ENCODE measurements around the gene LGALS7. TPM values are rescaled to one million over a fixed set of nuclear protein-coding genes. Genes with fewer than 3 reads are reported as not detected.

Gene LGALS7
- polyA plus RNA-seq, 1 donor from 2014 or later = not detected

DNA sequence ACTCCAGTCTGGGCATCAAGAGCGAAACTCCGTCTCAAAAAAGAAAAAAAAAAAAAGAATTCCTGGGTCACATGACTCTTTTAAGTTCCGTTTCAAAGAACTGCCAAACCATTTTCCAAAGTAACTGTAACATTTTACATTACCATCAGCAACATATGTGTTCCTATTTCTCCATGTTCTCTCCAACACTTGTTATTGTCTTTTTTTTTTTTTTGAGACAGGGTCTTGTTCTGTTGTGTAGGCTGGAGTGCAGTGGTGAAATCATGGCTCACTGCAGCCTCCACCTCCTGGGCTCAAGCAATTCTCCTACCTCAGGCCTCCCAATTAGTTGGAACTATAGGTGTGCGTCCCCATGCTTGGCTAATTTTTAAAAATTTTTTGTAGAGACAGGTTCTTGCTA is 22.2 kb upstream of the LGALS7 start:
- Histone ChIP-seq H3K9me3 (ENCODE audit: low read length) (no peaks in the 10 kb centered on the region), H3K9ac (ENCODE audit: low read length) (no peak overlapping the region), H3K36me3 (ENCODE audit: insufficient read depth, low read length) (no peaks in the 10 kb centered on the region), H2AFZ (ENCODE audit: low read depth, low read length) (no peak overlapping the region), H3K27me3 (ENCODE audit: insufficient read depth, low read depth, low read length) (peaks cover 17% of the 10 kb centered on the region), H3K4me3 (ENCODE audit: low read length) (no peak overlapping the region), H3K4me2 (ENCODE audit: low read length) (no peak overlapping the region), H3K27ac (ENCODE audit: low read length) (no peak overlapping the region), H3K79me2 (replicated peaks; ENCODE audit: insufficient read depth, low read length) (no peaks in the 10 kb centered on the region), H3F3A (ENCODE audit: insufficient read depth, low read length, poor library complexity, severe bottlenecking) (no peaks in the 10 kb centered on the region), H4K20me1 (ENCODE audit: insufficient read depth) (no peaks in the 10 kb centered on the region), H3K9me2 (ENCODE audit: insufficient read depth, low read length) (no peaks in the 10 kb centered on the region)
- TF ChIP-seq SMC3 (conservative IDR thresholded peaks at IDR 0.05; ENCODE audit: poor library complexity) (no peak), POLR2AphosphoS5 (IDR thresholded peaks at IDR 0.05) (no peak), MXI1 (conservative IDR thresholded peaks at IDR 0.05; ENCODE audit: poor library complexity, severe bottlenecking) (no peak), EP300 (conservative IDR thresholded peaks at IDR 0.05; ENCODE audit: poor library complexity, severe bottlenecking) (no peak), RAD21 (conservative IDR thresholded peaks at IDR 0.05) (no peak), TAF1 (IDR thresholded peaks at IDR 0.05; ENCODE audit: low read depth) (no peak), EZH2 (IDR thresholded peaks at IDR 0.05; ENCODE audit: borderline replicate concordance, insufficient read depth, low read length, poor library complexity, severe bottlenecking) (no peak)
- TF ChIP-seq, protein P1, sequence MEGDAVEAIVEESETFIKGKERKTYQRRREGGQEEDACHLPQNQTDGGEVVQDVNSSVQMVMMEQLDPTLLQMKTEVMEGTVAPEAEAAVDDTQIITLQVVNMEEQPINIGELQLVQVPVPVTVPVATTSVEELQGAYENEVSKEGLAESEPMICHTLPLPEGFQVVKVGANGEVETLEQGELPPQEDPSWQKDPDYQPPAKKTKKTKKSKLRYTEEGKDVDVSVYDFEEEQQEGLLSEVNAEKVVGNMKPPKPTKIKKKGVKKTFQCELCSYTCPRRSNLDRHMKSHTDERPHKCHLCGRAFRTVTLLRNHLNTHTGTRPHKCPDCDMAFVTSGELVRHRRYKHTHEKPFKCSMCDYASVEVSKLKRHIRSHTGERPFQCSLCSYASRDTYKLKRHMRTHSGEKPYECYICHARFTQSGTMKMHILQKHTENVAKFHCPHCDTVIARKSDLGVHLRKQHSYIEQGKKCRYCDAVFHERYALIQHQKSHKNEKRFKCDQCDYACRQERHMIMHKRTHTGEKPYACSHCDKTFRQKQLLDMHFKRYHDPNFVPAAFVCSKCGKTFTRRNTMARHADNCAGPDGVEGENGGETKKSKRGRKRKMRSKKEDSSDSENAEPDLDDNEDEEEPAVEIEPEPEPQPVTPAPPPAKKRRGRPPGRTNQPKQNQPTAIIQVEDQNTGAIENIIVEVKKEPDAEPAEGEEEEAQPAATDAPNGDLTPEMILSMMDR (IDR thresholded peaks at IDR 0.05; ENCODE audit: poor library complexity, severe bottlenecking) = no peak
- TF ChIP-seq, protein P2, sequence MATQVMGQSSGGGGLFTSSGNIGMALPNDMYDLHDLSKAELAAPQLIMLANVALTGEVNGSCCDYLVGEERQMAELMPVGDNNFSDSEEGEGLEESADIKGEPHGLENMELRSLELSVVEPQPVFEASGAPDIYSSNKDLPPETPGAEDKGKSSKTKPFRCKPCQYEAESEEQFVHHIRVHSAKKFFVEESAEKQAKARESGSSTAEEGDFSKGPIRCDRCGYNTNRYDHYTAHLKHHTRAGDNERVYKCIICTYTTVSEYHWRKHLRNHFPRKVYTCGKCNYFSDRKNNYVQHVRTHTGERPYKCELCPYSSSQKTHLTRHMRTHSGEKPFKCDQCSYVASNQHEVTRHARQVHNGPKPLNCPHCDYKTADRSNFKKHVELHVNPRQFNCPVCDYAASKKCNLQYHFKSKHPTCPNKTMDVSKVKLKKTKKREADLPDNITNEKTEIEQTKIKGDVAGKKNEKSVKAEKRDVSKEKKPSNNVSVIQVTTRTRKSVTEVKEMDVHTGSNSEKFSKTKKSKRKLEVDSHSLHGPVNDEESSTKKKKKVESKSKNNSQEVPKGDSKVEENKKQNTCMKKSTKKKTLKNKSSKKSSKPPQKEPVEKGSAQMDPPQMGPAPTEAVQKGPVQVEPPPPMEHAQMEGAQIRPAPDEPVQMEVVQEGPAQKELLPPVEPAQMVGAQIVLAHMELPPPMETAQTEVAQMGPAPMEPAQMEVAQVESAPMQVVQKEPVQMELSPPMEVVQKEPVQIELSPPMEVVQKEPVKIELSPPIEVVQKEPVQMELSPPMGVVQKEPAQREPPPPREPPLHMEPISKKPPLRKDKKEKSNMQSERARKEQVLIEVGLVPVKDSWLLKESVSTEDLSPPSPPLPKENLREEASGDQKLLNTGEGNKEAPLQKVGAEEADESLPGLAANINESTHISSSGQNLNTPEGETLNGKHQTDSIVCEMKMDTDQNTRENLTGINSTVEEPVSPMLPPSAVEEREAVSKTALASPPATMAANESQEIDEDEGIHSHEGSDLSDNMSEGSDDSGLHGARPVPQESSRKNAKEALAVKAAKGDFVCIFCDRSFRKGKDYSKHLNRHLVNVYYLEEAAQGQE (IDR thresholded peaks at IDR 0.05; ENCODE audit: borderline replicate concordance) = no peak

DNA sequence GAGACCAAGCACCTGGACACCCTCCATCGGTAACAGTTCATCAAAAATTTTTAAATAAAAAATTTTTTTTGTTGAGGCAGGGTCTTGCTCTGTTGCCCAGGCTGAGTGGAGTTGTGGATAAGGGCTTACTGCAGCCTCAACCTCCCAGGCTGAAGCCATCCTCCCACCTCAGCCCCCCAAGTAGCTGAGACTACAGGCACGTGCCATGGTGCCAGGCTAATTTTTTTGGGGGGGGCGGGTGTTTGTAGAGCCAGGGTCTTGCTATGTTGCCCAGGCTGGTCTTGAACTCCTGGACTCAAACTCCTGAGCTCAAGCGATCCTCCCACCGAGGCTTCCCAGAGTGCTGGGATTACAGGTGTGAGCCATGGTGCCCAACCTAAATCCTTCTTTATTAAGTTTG is 20.4 kb upstream of the LGALS7 start:
- H3F3A ChIP-seq (ENCODE audit: insufficient read depth, low read length, poor library complexity, severe bottlenecking) = no peaks in the 10 kb centered on the region
- no peak overlapping the region for H3K9ac ChIP-seq (ENCODE audit: low read length)
- peaks cover 17% of the 10 kb centered on the region for H3K27me3 ChIP-seq (ENCODE audit: insufficient read depth, low read depth, low read length)
- H4K20me1 ChIP-seq (ENCODE audit: insufficient read depth) = no peaks in the 10 kb centered on the region
- no peaks in the 10 kb centered on the region for H3K9me3 ChIP-seq (ENCODE audit: low read length)
- no peak overlapping the region for H2AFZ ChIP-seq (ENCODE audit: low read depth, low read length)
- H3K36me3 ChIP-seq (ENCODE audit: insufficient read depth, low read length) = no peaks in the 10 kb centered on the region
- TF ChIP-seq, protein P1 (IDR thresholded peaks at IDR 0.05; ENCODE audit: poor library complexity, severe bottlenecking) = no peak
- no peak for TF ChIP-seq POLR2AphosphoS5 (IDR thresholded peaks at IDR 0.05)
- TF ChIP-seq RAD21 (conservative IDR thresholded peaks at IDR 0.05) = no peak
- no peak for TF ChIP-seq EP300 (conservative IDR thresholded peaks at IDR 0.05; ENCODE audit: poor library complexity, severe bottlenecking)
- no peak for TF ChIP-seq SMC3 (conservative IDR thresholded peaks at IDR 0.05; ENCODE audit: poor library complexity)
- TF ChIP-seq TAF1 (IDR thresholded peaks at IDR 0.05; ENCODE audit: low read depth) = no peak
- no peak for TF ChIP-seq MXI1 (conservative IDR thresholded peaks at IDR 0.05; ENCODE audit: poor library complexity, severe bottlenecking)
- TF ChIP-seq, protein P2 (IDR thresholded peaks at IDR 0.05; ENCODE audit: borderline replicate concordance) = no peak
- TF ChIP-seq EZH2 (IDR thresholded peaks at IDR 0.05; ENCODE audit: borderline replicate concordance, insufficient read depth, low read length, poor library complexity, severe bottlenecking) = no peak
- H3K79me2 ChIP-seq (replicated peaks; ENCODE audit: insufficient read depth, low read length) = no peaks in the 10 kb centered on the region
- H3K4me2 ChIP-seq (ENCODE audit: low read length) = no peak overlapping the region
- no peak overlapping the region for H3K4me3 ChIP-seq (ENCODE audit: low read length)
- no peak overlapping the region for H3K27ac ChIP-seq (ENCODE audit: low read length)
- no peaks in the 10 kb centered on the region for H3K9me2 ChIP-seq (ENCODE audit: insufficient read depth, low read length)

All from neural cell (in vitro differentiated cells).